WTC11 (cell line): ENCODE measurements around the gene CUL1.

ENCODE experiments used
- CTCF ChIP-seq: fragments of 200-600 bp; IDR thresholded peaks from 2 replicates; pipeline ENCODE4 v1.8.0; 2022; ENCODE audit warnings: antibody characterized with exemption
- E2F1 ChIP-seq: sonication (generic); formaldehyde crosslinking; IDR thresholded peaks from 2 replicates; pipeline ENCODE4 v1.8.0; 2022; ENCODE audit warnings: mild to moderate bottlenecking, missing genetic modification reagents
- ERG ChIP-seq: fragments of 250-450 bp; sonication (Bioruptor Pico); IDR thresholded peaks from 2 replicates; pipeline ENCODE4 v1.8.0; 2021; ENCODE audit warnings: mild to moderate bottlenecking
- MAX ChIP-seq: sonication (generic); formaldehyde crosslinking; IDR thresholded peaks from 2 replicates; pipeline ENCODE4 v1.8.0; 2022; ENCODE audit warnings: mild to moderate bottlenecking, missing genetic modification reagents
- NFE2L1 ChIP-seq: sonication (generic); formaldehyde crosslinking; IDR thresholded peaks from 2 replicates; pipeline ENCODE4 v1.8.1; 2023; ENCODE audit warnings: missing genetic modification reagents
- NR2C2 ChIP-seq: sonication (generic); formaldehyde crosslinking; IDR thresholded peaks from 2 replicates; pipeline ENCODE4 v1.8.0; 2022; ENCODE audit warnings: mild to moderate bottlenecking, missing genetic modification reagents

- TF ChIP-seq CTCF (no peak), ERG (no peak), NR2C2 (CRISPR knock-in tag) (no peak), MAX (CRISPR knock-in tag) (no peak), NFE2L1 (no peak), E2F1 (CRISPR knock-in tag) (no peak)
These were observed 18.6 kb downstream of the CUL1 start for GRCh38 chr7:148717266-148717793.
